Esophagus (tissue), 2 donors: Measurements from ENCODE around the gene ELAVL4. TPM values are rescaled to one million over a fixed set of nuclear protein-coding genes. Genes with fewer than 3 reads are reported as not detected.

ENCODE experiments used
- H3K27ac ChIP-seq, 2 donors: one replicate each; pipeline ENCODE4 v1.5.1; 2013; ENCODE audit warnings: low read depth in 2 of 2, mild to moderate bottlenecking in 2 of 2, inconsistent platforms in 1 of 2, low read length in 1 of 2, moderate library complexity in 1 of 2
- H3K27me3 ChIP-seq, 2 donors: one replicate each; pipeline ENCODE4 v1.6.1; 2013; ENCODE audit warnings: low read length in 2 of 2, control low read depth in 1 of 2, mild to moderate bottlenecking in 1 of 2; ENCODE audit not compliant: insufficient read depth in 2 of 2, control insufficient read depth in 1 of 2
- H3K36me3 ChIP-seq, 2 donors: one replicate each; pipeline ENCODE4 v1.6.1; 2013; ENCODE audit warnings: low read length in 1 of 2; ENCODE audit not compliant: control insufficient read depth in 2 of 2, insufficient read depth in 2 of 2
- H3K4me1 ChIP-seq, 2 donors: one replicate each; pipeline ENCODE4 v1.6.1; 2013; ENCODE audit warnings: low read length in 1 of 2; ENCODE audit not compliant: control insufficient read depth in 2 of 2, insufficient read depth in 2 of 2
- H3K4me3 ChIP-seq, 2 donors: one replicate each; pipeline ENCODE4 v1.5.1; 2013; ENCODE audit warnings: low read length in 2 of 2, mild to moderate bottlenecking in 2 of 2, low read depth in 1 of 2, moderate library complexity in 1 of 2
- H3K9me3 ChIP-seq, 2 donors: one replicate each; pipeline ENCODE4 v1.6.1; 2013; ENCODE audit warnings: mild to moderate bottlenecking in 2 of 2, low read depth in 1 of 2, low read length in 1 of 2, moderate library complexity in 1 of 2; ENCODE audit not compliant: control insufficient read depth in 2 of 2, insufficient read depth in 1 of 2
- WGBS, 2 donors: extraction: QIAGEN DNeasy Blood & Tissue Kit; methylation state at CpG; one replicate each; pipeline ENCODE4 v1.1.7; 2013; 5-methylcytosine and 5-hydroxymethylcytosine counted together
- polyA plus RNA-seq, 2 donors: library from polyadenylated mRNA; stranded (reverse); fragments of 200-250 nt; gene quantifications; one replicate each; pipeline ENCODE4 v1.2.3, GENCODE V29; 2013
- donor health status: healthy with polysubstance abuse.
- donor health status: Bipolar disorder and iron deficiency.

ELAVL4 gene
- polyA plus RNA-seq, 2 donors = 0.06 TPM; not detected in 1

DNA sequence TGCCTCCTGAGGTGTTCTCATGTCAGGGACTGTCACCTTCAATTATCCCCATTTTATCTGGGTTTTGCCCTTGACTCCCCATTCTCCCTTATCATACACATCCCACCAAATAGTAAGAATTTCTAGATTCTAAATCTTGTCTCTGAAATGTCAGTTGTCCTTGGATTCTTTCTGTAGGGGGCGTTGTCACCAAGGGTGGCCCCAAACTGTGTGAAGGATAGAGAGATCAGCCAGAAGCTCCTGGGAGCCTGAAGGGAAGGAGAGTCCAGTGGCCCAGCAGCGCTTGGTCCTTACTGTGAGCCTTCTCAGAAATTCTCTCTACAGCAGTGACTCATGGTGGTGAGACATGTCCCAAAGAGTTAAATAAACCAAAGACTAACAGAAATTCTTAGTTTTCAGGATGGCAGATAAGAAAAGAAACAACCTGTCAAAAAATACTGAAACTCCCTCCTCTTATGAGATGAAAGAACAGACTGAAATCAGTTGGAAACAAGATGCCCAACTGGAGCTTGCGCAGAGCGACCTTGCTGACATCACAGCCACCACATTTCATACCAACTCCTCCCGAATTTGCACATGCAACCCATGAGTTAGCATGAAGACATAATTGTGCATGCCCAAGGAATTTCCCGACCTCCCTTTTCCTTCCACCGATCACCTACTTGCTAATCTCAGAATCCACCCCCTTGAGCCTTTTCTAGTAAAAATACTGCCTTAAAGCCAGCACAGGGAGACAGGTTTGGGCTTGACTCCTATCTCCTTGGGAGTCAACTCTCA is 109.8 kb downstream of the ELAVL4 start:
- peaks cover 0 to 2% of the 10 kb centered on the region in 2 donors for H3K4me1 ChIP-seq
- no peaks in the 10 kb centered on the region for H3K9me3 ChIP-seq
- H3K27ac ChIP-seq = no peak overlapping the region
- 81 to 82% methylated on average over 7 of the region's 7 CpGs for WGBS, 2 donors
- no peak overlapping the region for H3K4me3 ChIP-seq
- no peaks in the 10 kb centered on the region for H3K27me3 ChIP-seq
- H3K36me3 ChIP-seq = no peaks in the 10 kb centered on the region

DNA sequence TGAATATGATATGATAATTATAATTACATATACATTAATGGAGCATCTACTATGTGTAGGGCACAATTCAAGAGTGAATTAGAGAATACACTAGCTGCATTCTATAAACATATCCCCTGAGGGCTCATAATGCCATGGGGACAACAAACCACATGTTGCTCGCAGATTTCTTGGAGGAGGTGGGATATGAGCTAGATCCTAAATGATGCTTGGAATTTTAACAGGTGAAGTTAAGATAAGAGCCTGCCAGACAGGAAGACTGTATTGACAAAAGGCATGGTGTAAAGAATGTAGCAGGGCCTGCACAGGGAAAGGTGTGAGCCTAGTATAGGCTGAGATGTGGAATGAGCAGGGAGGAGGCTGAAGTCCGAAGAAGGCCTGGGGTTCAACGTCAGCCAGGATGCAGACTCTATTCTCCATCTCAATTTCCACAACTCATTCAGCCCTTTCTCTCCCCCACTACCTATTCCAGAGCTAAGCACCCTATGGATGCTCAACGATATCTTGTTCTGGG is 120.2 kb downstream of the ELAVL4 start:
- WGBS, 2 donors = 58 to 61% methylated on average over 4 of the region's 4 CpGs
- Histone ChIP-seq H3K27me3 (no peaks in the 10 kb centered on the region), H3K4me3 (no peak overlapping the region), H3K9me3 (peaks cover 3 to 4% of the 10 kb centered on the region in 2 donors), H3K4me1 (no peaks in the 10 kb centered on the region), H3K36me3 (no peaks in the 10 kb centered on the region), H3K27ac (no peak overlapping the region)

DNA sequence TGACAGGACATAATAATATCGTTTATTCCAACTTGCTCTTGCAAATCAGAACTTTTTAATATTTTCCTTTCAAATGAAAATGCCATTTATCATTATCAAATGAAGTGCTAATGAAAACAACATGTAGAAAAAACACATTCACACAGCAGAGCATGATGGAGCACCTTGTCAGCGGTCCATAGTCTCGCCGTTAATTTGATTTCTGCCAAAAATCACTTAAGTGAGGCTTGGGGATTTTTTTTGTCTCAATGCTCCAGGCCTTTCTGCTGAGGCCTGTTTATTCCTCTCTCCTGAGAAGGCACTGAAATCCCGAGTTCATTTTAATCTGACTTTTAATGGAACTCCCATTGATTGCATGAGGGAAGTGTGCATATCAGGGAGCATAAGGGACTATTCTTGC is 122.5 kb downstream of the ELAVL4 start:
- H3K4me1 ChIP-seq = no peaks in the 10 kb centered on the region
- H3K27ac ChIP-seq = no peak overlapping the region
- no peaks in the 10 kb centered on the region for H3K36me3 ChIP-seq
- no peak overlapping the region for H3K4me3 ChIP-seq
- 47 to 51% methylated on average over 5 of the region's 5 CpGs for WGBS, 2 donors
- peaks cover 0 to 3% of the 10 kb centered on the region in 2 donors for H3K9me3 ChIP-seq
- H3K27me3 ChIP-seq = no peaks in the 10 kb centered on the region

DNA sequence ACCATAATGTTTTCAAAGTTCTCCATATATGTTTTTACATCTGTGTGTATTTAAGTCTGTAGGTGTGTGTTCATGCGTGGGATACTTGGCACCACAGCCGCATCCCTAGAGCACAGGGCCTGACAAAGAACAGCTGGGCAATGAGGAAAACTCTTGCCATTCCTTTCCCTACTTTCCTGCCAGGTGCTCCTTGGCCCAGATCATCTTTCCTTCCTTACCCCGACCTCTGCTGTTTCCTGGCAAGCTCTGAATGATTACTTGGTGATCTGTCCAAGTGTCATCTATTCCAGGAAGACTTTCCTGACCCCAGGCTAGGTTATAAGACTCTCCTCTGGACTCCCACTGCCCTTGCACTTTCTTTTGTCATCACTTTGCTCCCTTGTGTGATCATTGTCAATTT is 123.6 kb downstream of the ELAVL4 start:
- Histone ChIP-seq H3K36me3 (no peaks in the 10 kb centered on the region), H3K9me3 (peaks cover 0 to 3% of the 10 kb centered on the region in 2 donors), H3K27ac (no peak overlapping the region), H3K4me3 (no peak overlapping the region), H3K27me3 (no peaks in the 10 kb centered on the region), H3K4me1 (no peaks in the 10 kb centered on the region)
- WGBS, 2 donors = 55 to 63% methylated on average over 3 of the region's 3 CpGs

DNA sequence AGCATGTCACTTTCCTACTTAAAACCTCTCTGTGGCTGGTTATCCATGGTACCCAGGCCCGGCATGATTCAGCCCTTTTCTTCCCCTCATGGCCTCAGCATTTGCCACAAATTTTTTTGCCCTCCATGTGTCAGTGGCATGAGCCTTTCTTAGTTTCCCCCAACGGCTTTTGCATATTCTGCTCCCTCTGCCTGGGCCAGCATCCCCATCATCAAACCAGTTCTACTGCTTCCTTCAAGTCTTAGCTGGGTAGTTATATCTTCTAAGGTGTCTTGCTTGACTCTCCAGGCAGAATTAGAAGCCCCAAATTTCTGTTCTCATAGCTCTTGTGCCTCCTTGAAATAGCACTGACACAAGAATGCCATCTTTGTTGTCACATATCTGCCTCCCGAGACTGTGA is 127.9 kb downstream of the ELAVL4 start:
- no peak overlapping the region for H3K27ac ChIP-seq
- WGBS, 2 donors = 64 to 65% methylated on average over 3 of the region's 3 CpGs
- no peak overlapping the region for H3K4me3 ChIP-seq
- no peaks in the 10 kb centered on the region for H3K27me3 ChIP-seq
- H3K9me3 ChIP-seq = peaks cover 2 to 6% of the 10 kb centered on the region in 2 donors
- H3K4me1 ChIP-seq = no peaks in the 10 kb centered on the region
- H3K36me3 ChIP-seq = no peaks in the 10 kb centered on the region

DNA sequence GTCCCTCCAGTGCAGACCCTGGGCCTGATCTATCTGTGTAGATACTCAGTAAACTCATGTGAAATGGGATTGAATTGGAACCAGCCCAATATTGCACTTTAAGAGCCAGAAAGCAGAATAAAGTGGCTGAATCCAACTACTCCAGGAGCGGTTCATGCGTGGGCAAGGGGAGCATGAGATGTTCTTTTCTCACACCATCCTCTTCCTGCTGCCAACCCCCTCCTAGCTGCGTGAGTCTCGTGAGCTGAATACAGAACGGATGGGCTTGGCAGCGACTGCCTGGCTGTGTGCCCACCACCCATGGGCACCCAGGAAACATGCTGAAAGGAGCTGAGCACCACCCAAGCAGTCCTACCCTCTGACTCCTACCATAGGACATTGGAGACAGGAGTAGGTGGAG is 128.3 kb downstream of the ELAVL4 start:
- Histone ChIP-seq H3K9me3 (peaks cover 2 to 6% of the 10 kb centered on the region in 2 donors), H3K4me1 (no peaks in the 10 kb centered on the region), H3K36me3 (no peaks in the 10 kb centered on the region), H3K27me3 (no peaks in the 10 kb centered on the region), H3K27ac (no peak overlapping the region), H3K4me3 (no peak overlapping the region)
- 77 to 80% methylated on average over 6 of the region's 6 CpGs for WGBS, 2 donors

DNA sequence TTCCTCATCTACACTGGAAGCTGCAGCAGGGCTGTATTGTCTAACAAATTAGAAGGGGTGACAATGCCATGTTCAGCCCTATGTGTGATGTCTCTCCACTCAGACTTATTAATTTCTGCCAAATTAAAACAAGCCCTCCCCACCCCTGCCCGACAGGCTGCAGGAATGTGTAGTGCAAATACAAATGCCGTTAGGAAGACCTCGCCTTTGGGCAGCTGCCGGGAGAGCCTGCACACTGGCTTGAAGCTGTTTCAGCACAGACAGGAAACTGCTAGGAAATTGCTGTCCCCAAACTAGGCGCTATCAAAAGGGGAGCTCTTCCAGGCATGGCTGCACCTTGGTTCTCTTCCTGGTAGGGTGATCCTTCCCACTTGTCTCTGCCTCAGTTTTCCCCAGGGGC is 135.2 kb downstream of the ELAVL4 start:
- no peaks in the 10 kb centered on the region for H3K27me3 ChIP-seq
- 21 to 22% methylated on average over 5 of the region's 5 CpGs for WGBS, 2 donors
- H3K4me1 ChIP-seq = no peaks in the 10 kb centered on the region
- no peaks in the 10 kb centered on the region for H3K36me3 ChIP-seq
- no peak overlapping the region for H3K27ac ChIP-seq
- H3K9me3 ChIP-seq = peaks cover 2 to 3% of the 10 kb centered on the region in 2 donors
- H3K4me3 ChIP-seq = no peak overlapping the region

DNA sequence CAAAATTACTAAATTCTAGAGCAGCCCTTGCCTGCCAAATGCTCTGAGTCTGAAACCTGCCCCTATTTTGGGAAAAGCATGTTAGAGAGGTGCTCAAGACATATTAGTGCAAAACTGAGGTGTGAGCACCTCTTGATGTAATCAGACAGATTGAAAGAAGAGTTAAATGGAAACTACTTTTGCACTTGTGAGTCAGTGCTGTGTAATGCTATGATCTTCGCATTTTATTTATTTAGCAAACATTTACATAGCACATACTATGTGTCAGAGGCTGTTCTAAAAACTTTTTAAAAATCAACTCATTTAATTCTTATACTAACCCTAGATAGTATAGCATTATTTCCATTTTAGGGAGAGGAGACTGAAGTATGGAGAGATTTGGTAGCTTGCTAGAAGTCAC is 138.1 kb downstream of the ELAVL4 start:
- WGBS, 2 donors = 39 to 49% methylated on average over 1 of the region's 1 CpG
- Histone ChIP-seq H3K4me3 (no peak overlapping the region), H3K9me3 (no peaks in the 10 kb centered on the region), H3K27me3 (no peaks in the 10 kb centered on the region), H3K27ac (no peak overlapping the region), H3K4me1 (no peaks in the 10 kb centered on the region), H3K36me3 (no peaks in the 10 kb centered on the region)

DNA sequence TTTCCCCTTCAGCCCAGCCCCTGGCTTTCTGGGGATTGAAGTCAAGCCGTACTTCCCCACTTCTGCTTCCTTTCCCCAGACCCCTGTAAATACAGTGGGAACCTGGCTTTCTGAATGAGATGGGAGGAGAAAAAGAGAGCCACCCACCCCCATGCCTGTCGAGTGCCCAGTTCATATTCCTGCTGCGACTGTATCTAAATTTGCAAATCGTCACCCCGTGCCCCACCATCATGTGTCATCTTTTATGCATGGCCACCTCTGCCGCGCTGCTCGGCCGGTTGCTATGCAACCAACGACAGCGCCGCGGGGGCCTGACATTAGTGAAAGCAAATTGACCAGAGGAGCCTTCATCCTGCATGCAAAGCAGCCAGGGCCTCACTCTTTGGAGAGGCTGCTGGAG is 143.0 kb downstream of the ELAVL4 start:
- WGBS, 2 donors = 2 to 6% methylated on average over 13 of the region's 13 CpGs
- Histone ChIP-seq H3K4me1 (no peaks in the 10 kb centered on the region), H3K9me3 (no peaks in the 10 kb centered on the region), H3K36me3 (no peaks in the 10 kb centered on the region), H3K27me3 (no peaks in the 10 kb centered on the region), H3K4me3 (no peak overlapping the region), H3K27ac (no peak overlapping the region)

DNA sequence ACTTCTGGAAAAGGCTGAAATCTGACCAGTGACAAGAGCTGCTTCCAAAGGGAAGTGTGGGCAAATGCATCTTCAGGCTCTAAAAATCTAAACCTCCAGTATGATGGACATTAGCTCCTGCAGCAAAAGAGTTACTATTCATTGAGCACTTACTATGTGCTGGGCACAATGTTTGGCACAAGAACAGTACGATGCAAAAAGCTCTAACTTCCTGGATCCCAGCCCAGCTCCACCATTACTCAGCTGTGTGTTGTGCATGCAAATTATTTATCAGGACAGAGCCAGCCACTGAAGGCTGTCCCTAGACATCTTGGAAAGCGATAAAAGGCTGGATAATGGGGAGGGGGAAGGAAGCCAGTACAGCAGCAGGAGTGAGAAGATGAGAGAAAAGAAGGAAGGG is 143.5 kb downstream of the ELAVL4 start:
- H3K27ac ChIP-seq = no peak overlapping the region
- no peaks in the 10 kb centered on the region for H3K4me1 ChIP-seq
- 57 to 60% methylated on average over 2 of the region's 2 CpGs for WGBS, 2 donors

More for the DNA sequence above, 143.5 kb downstream of the ELAVL4 start:
- H3K36me3 ChIP-seq = no peaks in the 10 kb centered on the region
- no peaks in the 10 kb centered on the region for H3K9me3 ChIP-seq
- H3K4me3 ChIP-seq = no peak overlapping the region
- H3K27me3 ChIP-seq = no peaks in the 10 kb centered on the region
